Type B pancreatic cell (in vitro differentiated cells): ENCODE data around the gene FBXW5. TPM values are rescaled to one million over a fixed set of nuclear protein-coding genes. Genes with fewer than 3 reads are reported as not detected.

Experiments used
- DNase-seq: peaks from one replicate; pipeline ENCODE4 v3.0.0; 2021; ENCODE audit warnings: mixed read lengths; ENCODE audit not compliant: unreplicated experiment; ENCODE audit errors: extremely low spot score
- H3K27ac Mint-ChIP-seq: 2 replicates; pipeline ENCODE4 v1.8.0; 2021; ENCODE audit warnings: mild to moderate bottlenecking, mixed read lengths
- H3K27me3 Mint-ChIP-seq: 2 replicates; pipeline ENCODE4 v1.8.0; 2021; ENCODE audit warnings: mixed read lengths
- H3K36me3 Mint-ChIP-seq: 2 replicates; pipeline ENCODE4 v1.8.0; 2021; ENCODE audit warnings: mixed read lengths
- H3K4me1 Mint-ChIP-seq: one replicate; pipeline ENCODE4 v1.8.0; 2021; ENCODE audit warnings: mixed read lengths; ENCODE audit not compliant: unreplicated experiment
- H3K4me3 Mint-ChIP-seq: 2 replicates; pipeline ENCODE4 v1.8.0; 2021; ENCODE audit warnings: mild to moderate bottlenecking, mixed read lengths
- H3K9me3 Mint-ChIP-seq: 2 replicates; pipeline ENCODE4 v1.8.0; 2021; ENCODE audit warnings: mixed read lengths
- CTCF ChIP-seq: fragments of 200-600 bp; sonication (generic); conservative IDR thresholded peaks from 2 replicates; pipeline ENCODE4 v1.5.0; 2021; ENCODE audit warnings: antibody characterized with exemption, mild to moderate bottlenecking
- long read RNA-seq: library from polyadenylated mRNA; unstranded; transcript quantifications from one replicate; pipeline ENCODE4 v2.0.0, GENCODE V29; 2020
- total RNA-seq: library from RNA; stranded (reverse); gene quantifications from 2 replicates; pipeline ENCODE4 v1.2.1, GENCODE V29; 2021; ENCODE audit warnings: low replicate concordance

Gene FBXW5
- 82.8 and 110 TPM in 2 replicates for total RNA-seq
- long read RNA-seq, transcript FBXW5-201 (9 exons, 2,274 nt), result major isoform, 10 of 31 reads
- long read RNA-seq, partial matches to known transcripts, result 17 of 31 reads
- long read RNA-seq, other reads (novel, unspliced or antisense), result 4 of 31 reads

DNA sequence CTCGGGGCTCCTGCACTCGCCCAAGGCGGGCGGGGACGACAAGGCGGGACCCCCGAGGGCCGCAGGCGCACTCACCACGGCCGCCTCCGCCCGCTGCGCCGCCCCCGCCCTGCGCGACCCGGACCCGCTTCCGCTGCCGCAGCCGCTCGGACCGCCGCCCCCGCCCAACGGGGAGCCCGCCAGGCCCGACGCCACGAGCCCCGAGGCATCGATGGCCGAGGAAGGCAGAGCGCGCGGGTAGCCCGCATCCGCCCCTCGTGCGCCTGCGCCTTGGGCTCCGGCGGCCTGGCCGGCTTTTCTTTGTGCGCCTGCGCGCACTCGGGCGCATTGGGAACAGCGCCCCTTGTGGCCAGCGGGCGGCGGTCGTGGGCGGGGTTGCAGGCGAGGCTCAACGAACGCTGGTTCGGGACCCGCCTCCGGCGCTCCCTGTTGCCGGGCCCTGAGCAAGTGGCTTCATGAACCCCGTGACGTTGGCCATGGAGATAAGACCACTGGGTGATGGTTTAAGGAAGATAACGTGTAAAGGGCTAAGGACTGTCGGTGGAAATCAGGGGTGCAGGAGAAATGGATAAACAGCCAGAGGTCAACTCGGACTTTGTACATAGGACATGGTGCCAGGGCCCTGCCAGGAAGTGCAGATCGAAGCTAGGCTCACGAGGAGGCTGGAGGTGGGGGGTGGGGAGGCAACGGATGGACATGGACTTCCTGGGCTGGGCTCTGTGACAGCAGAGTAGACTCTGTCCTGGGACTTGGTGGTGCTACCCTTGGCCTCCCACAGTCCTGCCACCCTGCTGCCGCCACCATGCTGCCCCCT is at the start of gene FBXW5, which contains the start of gene C8G:
TSS of gene FBXW5 (minus strand) at position 220 of the 814 bp plus-strand sequence. CDS start 655 bp downstream, outside the sequence.
TSS of gene C8G (plus strand) at position 725 of the 814 bp plus-strand sequence. CDS start at position 803, 78 bp downstream.
- DNase-seq, result peak; percentile 99
- Mint-ChIP-seq H3K27me3 (no peaks in the 10 kb centered on the region), H3K27ac (peak within 1 kb of the TSS; percentile 83), H3K9me3 (no peaks in the 10 kb centered on the region), H3K36me3 (no peaks in the 10 kb centered on the region), H3K4me3 (peak within 1 kb of the TSS; percentile 82), H3K4me1 (peaks cover 4% of the 10 kb centered on the region)
- TF ChIP-seq CTCF, result peak; percentile 100

- DNase-seq, result no peak
- H3K4me1 Mint-ChIP-seq, result peaks cover 7% of the 10 kb centered on the region
- no peaks in the 10 kb centered on the region for H3K9me3 Mint-ChIP-seq
- H3K27ac Mint-ChIP-seq, result peak overlapping the region; percentile 74
- TF ChIP-seq CTCF, result no peak
- peaks cover 5% of the 10 kb centered on the region for H3K27me3 Mint-ChIP-seq
- peak overlapping the region; percentile 86 for H3K4me3 Mint-ChIP-seq
- no peaks in the 10 kb centered on the region for H3K36me3 Mint-ChIP-seq
Observed at GRCh38 chr9:136992819-136993369, 48.4 kb upstream of the FBXW5 start.

GRCh38 chr9:136991993-136992818 is 47.7 kb upstream of the FBXW5 start, which contains the start of gene PAXX:
Gene PAXX (plus strand): TSS chr9:136992422. CDS start chr9:136992444, 22 bp downstream.
- H3K36me3 Mint-ChIP-seq, result no peaks in the 10 kb centered on the region
- peaks cover 3% of the 10 kb centered on the region for H3K27me3 Mint-ChIP-seq
- no peak for TF ChIP-seq CTCF
- DNase-seq, result peak; percentile 93
- H3K9me3 Mint-ChIP-seq, result no peaks in the 10 kb centered on the region
- H3K27ac Mint-ChIP-seq, result peak within 1 kb of the TSS; percentile 74
- peak within 1 kb of the TSS; percentile 86 for H3K4me3 Mint-ChIP-seq
- peaks cover 7% of the 10 kb centered on the region for H3K4me1 Mint-ChIP-seq

DNA sequence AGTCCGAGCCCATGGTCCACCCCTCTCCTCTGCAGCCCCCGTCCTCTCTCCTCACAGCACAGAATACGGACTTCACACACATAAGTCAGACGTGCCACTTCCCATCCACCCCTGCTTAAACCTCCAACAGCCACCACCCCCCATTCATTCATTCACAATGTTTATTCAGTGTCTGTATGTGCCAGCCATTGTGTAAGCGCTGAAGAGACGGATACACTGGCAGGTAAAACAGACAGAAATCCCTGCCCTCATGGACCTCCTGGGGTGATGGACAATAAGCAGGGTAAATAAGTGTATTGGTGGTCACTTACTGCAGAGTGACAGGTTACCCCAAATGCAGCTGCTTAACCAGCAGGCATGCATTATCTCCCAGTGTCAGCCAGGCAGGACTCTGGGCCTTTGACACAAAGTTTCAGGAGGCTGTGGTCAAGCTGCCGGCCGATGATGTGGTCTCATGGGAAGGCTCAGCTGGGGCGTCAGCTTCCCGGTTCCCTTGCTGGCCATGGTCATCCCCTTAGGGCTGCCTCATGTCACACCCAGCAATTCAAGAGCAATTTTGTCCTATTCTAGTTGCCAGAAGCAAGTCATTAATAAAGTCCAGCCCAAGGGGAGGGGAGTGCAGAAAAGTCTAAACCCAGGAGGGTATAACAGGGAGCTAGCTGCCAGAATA is 45.8 kb upstream of the FBXW5 start:
- TF ChIP-seq CTCF, result no peak
- Mint-ChIP-seq H3K4me1 (peaks cover 7% of the 10 kb centered on the region), H3K27ac (peak overlapping the region; percentile 67), H3K36me3 (no peaks in the 10 kb centered on the region), H3K4me3 (peak overlapping the region; percentile 82), H3K9me3 (no peaks in the 10 kb centered on the region), H3K27me3 (peaks cover 6% of the 10 kb centered on the region)
- DNase-seq, result no peak

GRCh38 chr9:136988872-136989271 is 44.3 kb upstream of the FBXW5 start:
- no peaks in the 10 kb centered on the region for H3K36me3 Mint-ChIP-seq
- H3K27ac Mint-ChIP-seq, result peak overlapping the region; percentile 17
- no peak for TF ChIP-seq CTCF
- H3K9me3 Mint-ChIP-seq, result no peaks in the 10 kb centered on the region
- no peak for DNase-seq
- H3K4me1 Mint-ChIP-seq, result peaks cover 7% of the 10 kb centered on the region
- peaks cover 9% of the 10 kb centered on the region for H3K27me3 Mint-ChIP-seq
- H3K4me3 Mint-ChIP-seq, result no peak overlapping the region
